NCI-H1436 treated with DMSO at 0.1 percent for 48 hours (cell line): Measurements from ENCODE around the gene PARP2.
"Not testable (repeated sequence)": the region's sequence is repeated elsewhere in the genome, so short reads cannot be mapped to it uniquely, and the experiment has no call there.

Experiments
- DNase-seq: peaks from one replicate; lab custom pipeline; 2025; lab: John Stamatoyannopoulos, UW

The PARP2 gene

GRCh38 chr14:20347747-20348146, 4.3 kb downstream of the PARP2 start:
- DNase-seq = no peak

DNA sequence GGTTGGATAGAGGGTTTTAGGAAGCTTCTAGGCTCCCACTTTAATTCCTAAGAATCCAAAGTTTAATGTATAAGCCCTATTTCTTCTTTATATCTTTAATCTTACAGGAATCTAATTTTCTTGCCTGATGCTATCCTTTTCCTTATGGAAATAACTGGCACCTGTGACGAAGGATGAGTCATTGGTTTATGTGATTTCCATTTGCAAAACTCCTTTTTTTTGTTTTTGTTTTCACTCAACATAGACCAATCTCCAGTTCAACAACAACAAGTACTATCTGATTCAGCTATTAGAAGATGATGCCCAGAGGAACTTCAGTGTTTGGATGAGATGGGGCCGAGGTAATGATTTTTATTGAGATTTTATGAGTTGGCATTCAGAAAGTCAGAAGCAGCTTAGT, 6.8 kb downstream of the PARP2 start:
- DNase-seq = no peak

GRCh38 chr14:20350860-20351259, 7.4 kb downstream of the PARP2 start:
- DNase-seq = no peak

DNA sequence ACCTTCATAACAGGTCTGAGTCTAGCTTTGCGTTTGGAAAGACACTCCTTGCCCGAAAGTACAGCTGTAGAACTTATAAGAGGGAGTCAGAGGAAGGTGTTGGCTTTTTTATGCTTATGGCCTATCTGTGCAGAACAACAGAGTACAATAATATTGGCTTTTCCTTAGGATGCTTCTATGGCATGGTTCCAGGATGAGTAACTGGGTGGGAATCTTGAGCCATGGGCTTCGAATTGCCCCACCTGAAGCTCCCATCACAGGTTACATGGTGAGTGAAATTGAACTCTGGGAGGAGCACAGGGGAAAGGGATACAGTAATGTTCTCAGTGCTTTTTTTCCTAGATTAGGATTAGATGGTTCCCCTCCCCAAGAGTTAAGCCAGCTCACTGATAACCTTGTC, 13.0 kb downstream of the PARP2 start:
- DNase-seq = no peak

- not testable (repeated sequence) for DNase-seq
Observed at GRCh38 chr14:20358474-20358873, 15.0 kb downstream of the PARP2 start.

GRCh38 chr14:20365928-20366327, 22.5 kb downstream of the PARP2 start:
- no peak for DNase-seq

DNA sequence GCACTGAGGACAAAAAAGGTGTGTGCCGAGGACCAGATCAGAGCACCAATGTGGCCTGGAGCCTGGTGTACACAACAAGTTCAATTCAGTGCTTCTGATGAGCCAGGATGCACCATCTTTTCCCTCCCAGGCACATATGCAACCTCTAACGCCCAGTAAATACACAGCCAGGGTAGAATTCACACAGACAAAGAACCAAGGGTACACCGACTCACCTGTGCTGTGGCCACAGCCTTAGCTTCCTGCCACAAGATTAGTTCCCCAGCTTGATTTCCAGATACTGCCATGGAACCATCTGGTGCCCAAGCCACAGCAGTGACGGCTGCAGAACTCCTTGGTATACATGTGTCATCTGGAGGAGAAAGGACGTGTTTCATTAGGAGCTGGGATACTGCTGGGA, 29.4 kb downstream of the PARP2 start:
- DNase-seq = no peak

GRCh38 chr14:20375471-20375870, 32.0 kb downstream of the PARP2 start:
- DNase-seq = no peak

- no peak for DNase-seq
Observed at GRCh38 chr14:20376071-20376588, 32.7 kb downstream of the PARP2 start.

DNA sequence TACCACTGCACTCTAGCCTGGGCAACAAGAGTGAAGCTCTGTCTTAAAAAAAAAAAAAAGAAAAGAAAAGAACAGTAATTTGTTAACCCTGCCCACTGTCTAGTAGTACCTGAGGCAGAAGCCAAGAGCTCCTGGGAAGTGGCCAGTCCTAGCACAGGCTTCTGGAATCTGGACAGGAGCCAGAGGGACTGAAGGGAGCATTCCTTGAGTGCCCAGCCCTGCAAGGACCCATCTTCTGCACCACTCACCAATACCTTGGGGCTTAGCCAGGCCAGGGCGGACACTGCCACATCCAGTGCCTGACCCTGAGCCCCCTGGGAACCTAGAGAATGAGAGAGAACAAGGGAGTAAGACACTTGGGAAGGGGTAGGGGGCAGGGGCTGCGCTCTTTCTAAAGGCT, 33.7 kb downstream of the PARP2 start:
- no peak for DNase-seq

DNA sequence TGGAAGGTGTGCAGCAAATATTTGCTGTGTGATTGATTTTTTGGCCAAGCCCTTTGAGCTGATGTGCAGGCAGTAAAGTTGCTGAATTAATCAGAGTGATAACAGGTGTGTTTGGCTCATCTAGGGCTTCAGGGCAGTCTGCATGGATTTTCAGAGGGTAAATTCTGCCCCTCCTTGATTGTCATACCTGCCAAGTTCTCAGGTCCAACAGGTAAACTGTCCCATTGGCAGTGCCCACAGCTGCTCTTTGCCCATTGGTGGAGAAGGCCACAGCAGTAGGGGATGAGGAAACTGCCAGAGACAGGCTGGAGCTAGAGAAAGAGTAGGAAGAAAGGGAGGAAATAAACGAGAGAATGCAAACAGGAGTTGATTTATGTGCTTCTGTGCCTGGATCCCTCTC, 36.3 kb downstream of the PARP2 start:
- no peak for DNase-seq

DNA sequence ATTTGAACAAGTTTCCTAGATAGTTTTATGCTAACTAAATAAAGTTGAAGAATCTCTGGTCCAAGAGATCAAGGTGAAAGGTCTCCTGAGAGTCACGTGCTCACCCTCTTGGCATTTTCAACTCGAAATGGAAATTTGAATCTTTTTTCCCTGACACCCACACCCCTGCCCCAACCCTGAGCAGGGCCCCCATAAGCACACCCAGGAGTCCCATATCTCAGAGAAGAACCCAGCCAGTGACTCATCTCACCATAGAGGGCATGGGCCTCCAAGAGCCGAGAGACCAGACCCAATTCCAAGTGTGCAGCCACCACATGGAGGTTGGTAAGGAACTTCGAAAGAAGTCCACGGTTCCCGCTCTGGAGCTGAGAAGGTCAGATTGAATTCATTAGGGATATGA, 37.2 kb downstream of the PARP2 start:
- DNase-seq = no peak

DNA sequence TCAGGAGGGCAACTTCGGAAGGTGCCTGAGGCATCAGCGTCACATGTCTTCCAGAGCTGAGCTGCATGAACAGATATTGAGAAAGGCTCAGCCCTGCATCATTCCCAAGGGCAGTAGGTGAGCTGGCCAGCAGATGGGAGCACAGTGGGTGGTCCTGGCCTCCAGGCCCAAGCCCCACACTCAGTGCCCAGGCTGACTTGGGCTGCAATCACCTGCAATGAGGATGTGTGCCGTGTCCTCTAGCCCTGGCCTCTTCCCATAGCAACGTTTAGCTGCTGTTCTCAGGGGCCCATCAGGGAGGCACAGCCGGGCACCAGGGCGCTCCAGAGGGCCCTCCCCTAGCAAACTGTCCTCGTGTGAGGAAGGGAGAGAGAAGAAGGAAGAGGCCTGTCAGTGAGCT, 37.9 kb downstream of the PARP2 start:
- DNase-seq = no peak

GRCh38 chr14:20382526-20382925, 39.1 kb downstream of the PARP2 start:
- no peak for DNase-seq

DNA sequence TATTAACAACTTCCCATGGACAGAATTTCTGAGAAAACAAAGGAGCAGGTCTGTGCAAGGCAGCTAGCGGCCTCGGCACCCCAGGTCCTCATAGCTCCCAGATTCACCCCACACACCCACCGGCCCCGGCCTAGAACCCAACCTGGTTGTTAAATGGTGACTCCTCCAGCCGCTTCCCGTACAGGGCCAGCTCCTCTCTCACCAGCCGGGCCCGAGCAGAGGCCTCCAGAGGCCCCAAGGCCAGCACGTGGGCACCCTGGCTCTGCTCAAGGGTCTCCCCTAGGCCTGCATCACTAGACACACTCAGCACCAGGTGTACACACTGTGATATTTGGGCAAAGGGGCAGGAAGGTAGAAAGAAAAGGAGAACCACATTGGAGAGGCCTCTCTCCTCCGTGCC, 39.6 kb downstream of the PARP2 start:
- DNase-seq = no peak

GRCh38 chr14:20383636-20384035, 40.2 kb downstream of the PARP2 start:
- no peak for DNase-seq

DNA sequence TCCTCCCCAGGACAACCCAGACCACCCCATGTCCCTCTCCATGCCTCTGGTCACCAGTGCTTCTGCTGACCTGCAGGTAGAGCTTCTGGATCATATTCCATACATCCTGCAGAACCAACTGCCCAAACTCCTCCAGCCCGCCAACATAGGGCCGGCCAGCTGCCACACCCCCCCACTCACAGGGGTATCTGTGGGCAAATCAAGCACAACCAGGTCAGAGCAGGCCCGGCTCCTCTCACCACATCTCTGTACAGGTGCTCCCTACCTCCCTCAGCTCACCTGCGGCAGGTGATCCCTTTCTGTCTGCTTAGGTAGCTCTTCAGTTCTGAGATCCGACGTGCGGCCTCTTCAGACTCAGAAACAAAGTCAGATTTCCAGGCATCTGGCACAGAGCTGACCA, 40.9 kb downstream of the PARP2 start:
- DNase-seq = no peak

GRCh38 chr14:20384886-20385285, 41.5 kb downstream of the PARP2 start:
- no peak for DNase-seq

- DNase-seq = no peak
Observed at GRCh38 chr14:20386276-20386855, 42.9 kb downstream of the PARP2 start.

DNA sequence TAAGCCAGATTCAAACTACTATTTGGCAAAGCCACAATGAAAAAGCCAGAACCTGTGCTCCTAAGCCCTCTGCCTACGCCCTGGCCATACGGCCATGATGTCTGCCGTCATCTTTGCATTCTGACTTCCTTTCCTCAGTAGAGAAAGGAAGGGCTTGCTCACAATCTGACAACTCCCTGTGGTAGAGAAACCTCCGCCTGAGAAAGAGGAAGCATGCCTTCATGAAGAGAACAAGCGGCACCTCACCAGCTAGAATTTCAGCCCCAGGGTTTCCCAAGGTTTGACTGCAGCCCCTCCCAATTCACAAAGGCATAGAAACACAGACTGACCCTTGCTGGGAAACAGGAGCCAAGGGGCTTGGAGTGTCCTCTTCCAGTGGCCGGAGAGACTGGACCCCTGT, 44.1 kb downstream of the PARP2 start:
- DNase-seq = no peak

- no peak for DNase-seq
Observed at GRCh38 chr14:20388159-20388558, 44.7 kb downstream of the PARP2 start.

GRCh38 chr14:20391505-20391904, 48.1 kb downstream of the PARP2 start:
- DNase-seq = no peak

GRCh38 chr14:20397511-20397910, 54.1 kb downstream of the PARP2 start:
- DNase-seq = no peak

DNA sequence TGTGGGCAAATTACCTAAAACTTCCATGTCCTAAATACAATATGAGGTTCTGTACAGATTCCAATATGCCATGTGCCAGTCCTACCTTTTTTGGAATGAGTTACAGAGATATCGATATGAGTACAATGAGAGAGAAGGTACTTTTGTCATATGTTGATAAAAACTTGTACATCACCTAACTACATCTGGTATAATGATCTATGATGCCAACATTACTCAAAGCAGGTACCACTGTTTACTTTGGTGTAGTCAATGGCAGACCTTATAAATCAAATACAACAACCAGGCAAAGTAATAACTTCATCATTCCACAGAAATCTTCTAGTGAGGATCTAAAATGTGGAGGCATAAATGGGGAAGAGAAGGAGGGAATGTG, 57.1 kb downstream of the PARP2 start:
- DNase-seq = no peak
